Stimulated activated CD4-positive, alpha-beta T cell treated with anti-CD3 and anti-CD28 coated beads, Interleukin-4, amount 100 ng/mL, for 4 hours (primary cell): ENCODE results near the gene MLLT1.

ENCODE experiments used
- DNase-seq, 2 experiments: peaks; one replicate each; pipeline ENCODE4 v3.0.0-alpha.2; 2020

The MLLT1 gene

DNA sequence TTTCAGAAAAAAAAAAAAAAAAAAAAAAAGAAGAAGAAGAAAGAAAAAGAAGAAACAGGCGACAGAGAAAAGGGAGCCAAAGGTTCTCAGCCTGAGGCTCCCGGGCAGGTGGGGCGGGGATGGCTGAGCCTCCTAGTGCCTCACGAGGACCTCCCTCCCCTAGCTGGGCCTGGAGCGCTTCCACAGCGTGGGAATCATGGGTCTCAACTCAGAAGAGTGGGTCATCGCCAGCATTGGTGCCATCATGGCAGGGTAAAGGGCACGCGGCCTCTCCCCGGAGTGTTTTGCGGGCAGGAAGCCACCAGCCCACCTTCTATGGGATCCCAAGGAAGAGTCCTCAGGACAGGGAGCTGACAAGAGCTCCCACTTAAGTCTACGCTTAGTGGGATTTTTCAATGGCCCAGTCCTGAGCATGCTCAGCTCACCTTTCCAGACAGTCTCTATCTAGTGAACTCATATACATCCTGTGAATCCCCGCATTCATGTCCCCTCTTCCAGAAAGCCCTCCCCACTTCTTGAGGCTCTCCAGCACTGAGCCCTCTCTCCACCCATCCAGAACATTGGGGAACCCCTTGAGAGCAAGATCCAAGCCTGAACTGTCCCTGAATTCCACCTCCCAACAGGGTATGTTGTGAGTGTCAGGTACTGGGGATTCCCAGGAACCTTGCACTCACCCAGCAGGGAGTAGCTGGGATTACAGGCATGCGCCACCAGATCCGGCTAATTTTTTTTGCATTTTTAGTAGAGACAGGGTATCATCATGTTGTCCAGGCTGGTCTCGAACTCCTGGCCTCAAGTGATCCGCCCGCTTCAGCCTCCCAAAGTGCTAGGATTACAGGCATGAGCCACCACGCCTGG, 74.7 kb downstream of the MLLT1 start:
- DNase-seq: no peak

DNA sequence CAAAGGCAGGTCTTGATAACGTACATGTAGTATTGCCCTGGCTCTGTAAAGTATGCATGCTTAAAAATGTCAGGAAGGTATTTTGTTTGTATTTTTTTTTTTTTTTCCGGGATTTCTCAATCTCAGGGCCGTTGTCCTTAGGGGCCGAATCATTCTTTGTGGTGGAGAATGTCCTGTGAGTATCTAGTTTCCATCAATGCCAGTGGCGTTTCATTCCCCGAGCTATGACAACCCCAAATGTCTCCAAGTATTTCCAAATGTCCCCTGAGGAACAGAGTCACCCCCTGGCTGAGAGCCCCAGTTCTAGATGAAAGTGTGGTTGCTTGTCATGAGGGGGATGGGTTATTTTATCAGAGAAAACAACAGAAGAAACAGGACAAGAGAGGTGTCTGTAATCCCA, 75.6 kb downstream of the MLLT1 start:
- no peak for DNase-seq

DNA sequence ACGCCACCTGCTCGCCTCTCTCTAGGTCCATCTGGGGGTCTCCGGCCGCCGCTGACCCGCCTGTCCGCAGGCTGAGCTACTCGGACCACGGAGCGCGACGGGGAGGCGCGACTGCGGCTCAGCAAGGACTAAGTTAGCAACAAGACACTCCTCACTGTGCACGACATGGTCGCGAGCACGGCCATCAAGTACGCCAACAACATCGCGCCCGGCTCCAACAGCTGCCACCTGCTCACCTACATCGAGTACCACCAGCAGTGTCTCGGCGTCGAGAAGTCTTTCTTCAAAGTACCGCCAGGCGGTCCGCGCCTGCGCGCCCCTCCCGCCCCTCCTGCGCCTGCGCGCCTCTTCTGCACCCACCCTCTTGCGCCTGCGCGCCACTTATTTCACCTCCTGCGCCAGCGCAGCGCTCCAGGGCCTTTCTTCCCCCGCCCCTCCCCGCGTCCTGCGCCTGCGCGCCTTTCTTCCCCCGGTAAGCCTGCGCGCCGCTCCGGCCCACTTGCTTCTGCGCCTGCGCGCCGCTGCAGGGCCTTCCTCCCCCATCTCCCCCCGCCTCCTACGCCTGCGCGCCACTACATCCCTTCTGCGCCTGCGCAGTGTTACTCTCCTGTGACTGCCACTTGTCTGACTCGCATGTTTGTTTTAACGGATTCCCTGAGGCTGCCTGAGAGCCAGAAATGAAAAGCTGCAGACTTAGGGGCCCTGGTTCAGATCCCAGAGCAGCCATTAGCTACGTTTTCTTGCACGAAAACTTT, 80.4 kb downstream of the MLLT1 start:
- peak; percentile 99 to 100 for DNase-seq

GRCh38 chr19:6198896-6199239, 80.9 kb downstream of the MLLT1 start:
- DNase-seq: no peak

DNA sequence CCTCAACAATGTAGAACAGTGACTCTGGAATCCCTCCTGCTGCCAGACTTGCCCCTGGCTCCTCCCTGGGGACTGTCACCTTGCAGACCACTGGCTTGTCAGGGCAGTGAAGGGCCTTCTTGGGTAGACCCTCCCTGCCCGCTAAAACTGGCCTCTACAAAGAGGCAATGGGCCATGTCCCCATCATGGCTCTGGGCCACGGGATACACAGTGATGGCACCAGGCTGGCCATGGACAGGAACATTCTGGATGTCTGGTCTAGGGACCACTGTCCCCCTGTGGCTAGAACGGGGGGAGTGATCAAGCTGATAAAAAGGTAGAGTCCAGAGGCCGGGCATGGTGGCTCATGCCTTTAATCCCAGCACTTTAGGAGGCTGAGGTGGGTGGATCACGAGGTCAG, 83.4 kb downstream of the MLLT1 start:
- DNase-seq: no peak

DNA sequence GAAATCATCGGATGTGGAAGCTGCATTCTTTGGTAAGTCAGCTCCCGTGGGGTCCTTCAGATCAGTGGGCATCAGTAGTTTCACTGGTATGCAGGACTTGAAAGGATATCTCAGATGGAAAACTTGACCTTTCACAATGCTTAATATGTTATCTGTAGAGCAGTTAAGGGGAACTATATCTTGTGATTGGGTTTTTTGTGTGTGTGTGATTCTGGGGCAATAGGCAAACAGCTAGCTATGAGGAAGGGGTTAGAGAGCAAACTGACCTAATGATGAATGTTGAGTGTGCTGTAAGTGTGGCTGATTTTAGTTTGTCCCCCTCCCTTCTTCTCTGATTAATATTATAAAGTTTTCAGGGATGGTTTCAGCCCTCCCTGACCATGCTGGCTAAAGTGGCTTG, 91.0 kb downstream of the MLLT1 start:
- DNase-seq: no peak

DNA sequence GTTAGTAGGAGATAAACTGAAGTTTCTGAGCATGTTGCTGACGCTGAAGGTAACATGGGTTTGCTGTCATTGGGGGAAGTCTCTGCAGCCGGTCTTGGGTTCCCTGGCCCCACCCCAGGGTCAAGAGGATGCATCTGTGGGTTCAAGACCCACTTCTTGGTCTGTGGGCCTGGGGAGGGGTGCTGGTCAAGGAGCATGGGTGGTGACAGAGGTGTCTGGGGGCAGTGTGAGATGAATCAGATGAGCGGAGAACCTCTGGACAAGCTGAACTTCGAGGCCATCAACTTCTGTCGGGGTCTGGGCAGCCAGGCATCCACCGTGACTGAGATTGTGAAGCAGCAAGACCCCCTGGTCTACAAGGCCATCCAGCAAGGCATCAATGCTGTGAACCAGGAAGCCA, 92.4 kb downstream of the MLLT1 start:
- no peak for DNase-seq

GRCh38 chr19:6185835-6186834, 93.6 kb downstream of the MLLT1 start:
- no peak for DNase-seq

GRCh38 chr19:6185093-6185834, 94.5 kb downstream of the MLLT1 start:
- no peak for DNase-seq

DNA sequence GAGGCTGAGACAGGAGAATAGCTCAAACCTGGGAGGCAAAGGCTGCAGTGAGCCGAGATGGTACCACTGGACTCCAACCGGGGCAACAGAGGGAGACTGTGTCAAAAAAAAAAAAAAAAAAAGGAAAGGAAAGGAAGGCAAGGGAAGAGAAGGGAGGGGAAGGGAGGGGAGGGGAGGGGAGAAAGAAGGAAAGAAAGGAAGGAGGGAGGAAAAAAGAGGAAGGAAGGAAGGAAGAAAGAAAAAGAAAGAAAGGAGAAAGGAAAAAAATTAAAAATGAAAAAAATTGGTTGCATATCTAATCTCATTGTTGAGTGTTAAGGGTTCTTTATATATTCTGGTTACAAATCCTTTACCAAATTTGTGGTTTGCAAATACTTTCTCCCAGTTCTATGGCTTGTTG, 98.7 kb downstream of the MLLT1 start:
- DNase-seq: no peak

GRCh38 chr19:6173190-6173589, 106.6 kb downstream of the MLLT1 start:
- DNase-seq: no peak

DNA sequence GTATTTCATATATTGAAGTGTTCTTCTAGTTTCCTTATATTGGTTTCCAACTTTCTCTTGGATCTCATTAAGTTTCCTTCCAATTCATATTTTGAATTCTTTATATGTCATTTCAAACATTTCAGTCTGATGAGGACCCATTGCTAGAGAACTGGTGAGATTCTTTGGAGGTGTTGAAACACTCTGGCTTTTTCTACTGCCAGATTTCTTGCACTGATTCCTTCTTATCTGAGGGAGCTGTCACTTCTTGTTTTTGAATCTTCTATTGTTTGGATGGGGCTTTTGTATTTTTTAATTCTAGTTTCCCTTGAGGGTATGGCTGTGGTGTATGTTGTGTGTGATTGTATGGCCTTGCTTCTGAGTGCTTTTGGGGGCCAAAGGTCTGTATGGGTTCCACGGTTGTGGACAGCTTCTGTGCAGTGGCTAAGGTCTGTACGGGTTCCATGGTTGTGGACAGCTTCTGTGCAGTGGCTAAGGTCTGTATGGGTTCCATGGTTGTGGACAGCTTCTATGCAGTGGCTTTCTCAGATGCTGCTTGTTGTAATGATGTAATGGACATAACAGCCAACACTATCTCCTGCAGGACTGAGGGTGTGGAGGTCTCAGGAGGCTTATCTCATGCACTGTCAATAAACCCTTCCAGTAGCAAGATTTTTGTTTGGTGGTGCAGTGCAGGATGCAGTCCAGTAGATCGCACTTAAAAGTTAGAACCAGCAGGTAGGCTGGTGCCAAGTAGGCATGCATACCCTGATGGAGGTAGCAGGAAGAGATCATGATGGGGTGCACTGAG, 107.5 kb downstream of the MLLT1 start:
- DNase-seq: no peak

- no peak for DNase-seq
Observed at GRCh38 chr19:6167115-6167514, 112.7 kb downstream of the MLLT1 start.

DNA sequence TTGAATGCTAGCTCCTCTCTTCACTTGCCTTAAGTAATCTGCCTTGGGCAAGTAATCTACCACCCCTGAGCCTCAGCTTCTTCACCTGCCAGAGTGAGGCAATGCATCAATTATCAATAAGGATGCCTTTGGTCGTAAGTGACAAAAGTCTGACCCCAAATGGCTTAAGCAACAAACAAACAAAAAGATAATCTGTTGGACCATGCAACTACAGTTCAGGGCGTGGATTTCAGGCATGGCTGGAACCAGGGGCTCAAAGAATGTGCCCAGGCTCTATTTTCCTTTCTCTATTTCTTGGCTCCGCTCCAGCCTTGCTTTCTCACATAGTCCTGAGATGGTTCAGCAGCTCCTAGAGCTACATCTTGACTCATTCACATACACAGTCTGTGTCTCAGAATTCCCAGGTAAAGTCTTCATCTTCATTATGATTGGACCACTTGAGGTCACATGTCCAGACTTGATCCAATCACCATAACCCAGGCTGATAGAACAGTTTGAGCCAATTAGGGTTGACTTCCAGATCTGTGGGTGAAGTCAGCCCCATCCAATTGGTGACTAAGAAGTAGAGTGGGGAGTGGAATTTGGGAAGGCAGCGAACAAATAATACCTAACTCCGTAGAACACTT, 114.8 kb downstream of the MLLT1 start:
- DNase-seq: no peak

- DNase-seq: peak; percentile 7 to 59
Observed at GRCh38 chr19:6161271-6161850, 118.4 kb downstream of the MLLT1 start.
